ENCODE measurements around the gene TIPARP. TPM values are rescaled to one million over a fixed set of nuclear protein-coding genes. Genes with fewer than 3 reads are reported as not detected.
"Not testable (repeated sequence)": the region's sequence is repeated elsewhere in the genome, so short reads cannot be mapped to it uniquely, and the experiment has no call there.

Gene TIPARP
- total RNA-seq, 1 donor from 2014 or later: 17.7 TPM

- Mint-ChIP-seq H3K27ac (peak overlapping the region; percentile 85), H3K27me3 (no peaks in the 10 kb centered on the region), H3K4me3 (peak overlapping the region; percentile 31), H3K4me1 (peaks cover 70% of the 10 kb centered on the region), H3K9me3 (no peaks in the 10 kb centered on the region), H3K36me3 (ENCODE audit: low read depth) (peaks cover 46% of the 10 kb centered on the region)
- intact Hi-C loops (cut with micrococcal nuclease): loop anchor here (2.0 to 5.0 kb wide), 2 partner anchors 13 to 33 kb away; no protein-coding TSS in a partner anchor
- DNase-seq: no peak
Observed at GRCh38 chr3:156689608-156690007, 15.2 kb downstream of the TIPARP start.

GRCh38 chr3:156691920-156692319, 17.5 kb downstream of the TIPARP start:
- H3K4me1 Mint-ChIP-seq: peaks cover 59% of the 10 kb centered on the region

GRCh38 chr3:156693166-156693565, 18.8 kb downstream of the TIPARP start:
- Mint-ChIP-seq H3K27me3 (no peaks in the 10 kb centered on the region), H3K27ac (no peak overlapping the region), H3K36me3 (ENCODE audit: low read depth) (peaks cover 60% of the 10 kb centered on the region), H3K9me3 (no peaks in the 10 kb centered on the region), H3K4me3 (no peak overlapping the region), H3K4me1 (peaks cover 49% of the 10 kb centered on the region)
- intact Hi-C loops (cut with micrococcal nuclease): no loop called here
- DNase-seq: no peak

More at GRCh38 chr3:156691920-156692319, 17.5 kb downstream of the TIPARP start:
- DNase-seq: no peak
- Mint-ChIP-seq H3K36me3 (ENCODE audit: low read depth) (peaks cover 60% of the 10 kb centered on the region), H3K4me3 (no peak overlapping the region), H3K9me3 (no peaks in the 10 kb centered on the region), H3K27me3 (no peaks in the 10 kb centered on the region), H3K27ac (no peak overlapping the region)
- intact Hi-C loops (cut with micrococcal nuclease): loop anchor here (2.0 kb wide), 1 partner anchor 15 kb away; no protein-coding TSS in a partner anchor

GRCh38 chr3:156694536-156694935, 20.1 kb downstream of the TIPARP start:
- no peak for DNase-seq
- Mint-ChIP-seq H3K27ac (no peak overlapping the region), H3K9me3 (no peaks in the 10 kb centered on the region), H3K4me1 (peaks cover 49% of the 10 kb centered on the region), H3K36me3 (ENCODE audit: low read depth) (peaks cover 67% of the 10 kb centered on the region), H3K4me3 (no peak overlapping the region), H3K27me3 (no peaks in the 10 kb centered on the region)
- intact Hi-C loops (cut with micrococcal nuclease): no loop called here

GRCh38 chr3:156702367-156702766, 28.0 kb downstream of the TIPARP start:
- Mint-ChIP-seq H3K27me3 (no peaks in the 10 kb centered on the region), H3K4me3 (no peak overlapping the region), H3K4me1 (peaks cover 47% of the 10 kb centered on the region), H3K27ac (no peak overlapping the region), H3K9me3 (no peaks in the 10 kb centered on the region), H3K36me3 (ENCODE audit: low read depth) (peaks cover 74% of the 10 kb centered on the region)
- intact Hi-C loops (cut with micrococcal nuclease): no loop called here
- no peak for DNase-seq

- Mint-ChIP-seq H3K9me3 (no peaks in the 10 kb centered on the region), H3K36me3 (ENCODE audit: low read depth) (peaks cover 71% of the 10 kb centered on the region), H3K27me3 (no peaks in the 10 kb centered on the region), H3K27ac (no peak overlapping the region), H3K4me3 (peak overlapping the region; percentile 1), H3K4me1 (peaks cover 35% of the 10 kb centered on the region)
- intact Hi-C loops (cut with micrococcal nuclease): no loop called here
- DNase-seq: no peak
Observed at GRCh38 chr3:156704370-156705036, 30.1 kb downstream of the TIPARP start.

- no peak for DNase-seq
- Mint-ChIP-seq H3K4me3 (no peak overlapping the region), H3K27ac (no peak overlapping the region), H3K9me3 (peaks cover 4% of the 10 kb centered on the region), H3K4me1 (peaks cover 38% of the 10 kb centered on the region), H3K27me3 (no peaks in the 10 kb centered on the region), H3K36me3 (ENCODE audit: low read depth) (peaks cover 68% of the 10 kb centered on the region)
- intact Hi-C loops (cut with micrococcal nuclease): no loop called here
Observed at GRCh38 chr3:156705761-156706616, 31.6 kb downstream of the TIPARP start.

- Mint-ChIP-seq H3K36me3 (ENCODE audit: low read depth) (peaks cover 60% of the 10 kb centered on the region), H3K27me3 (no peaks in the 10 kb centered on the region), H3K27ac (no peak overlapping the region), H3K4me1 (peaks cover 27% of the 10 kb centered on the region), H3K4me3 (no peak overlapping the region), H3K9me3 (peaks cover 4% of the 10 kb centered on the region)
- no peak for DNase-seq
- intact Hi-C loops (cut with micrococcal nuclease): no loop called here
Observed at GRCh38 chr3:156707588-156707987, 33.2 kb downstream of the TIPARP start.

GRCh38 chr3:156710429-156710828, 36.0 kb downstream of the TIPARP start:
- peaks cover 16% of the 10 kb centered on the region for H3K4me1 Mint-ChIP-seq
- H3K36me3 Mint-ChIP-seq (ENCODE audit: low read depth): peaks cover 56% of the 10 kb centered on the region
- H3K27ac Mint-ChIP-seq: no peak overlapping the region
- H3K27me3 Mint-ChIP-seq: no peaks in the 10 kb centered on the region
- H3K9me3 Mint-ChIP-seq: peaks cover 4% of the 10 kb centered on the region
- H3K4me3 Mint-ChIP-seq: no peak overlapping the region
- DNase-seq: no peak
- intact Hi-C loops (cut with micrococcal nuclease): no loop called here

- peaks cover 55% of the 10 kb centered on the region for H3K36me3 Mint-ChIP-seq (ENCODE audit: low read depth)
- peaks cover 4% of the 10 kb centered on the region for H3K9me3 Mint-ChIP-seq
- peaks cover 12% of the 10 kb centered on the region for H3K4me1 Mint-ChIP-seq
- peak overlapping the region; percentile 15 for H3K27ac Mint-ChIP-seq
- DNase-seq: no peak
- intact Hi-C loops (cut with micrococcal nuclease): no loop called here
- H3K27me3 Mint-ChIP-seq: no peaks in the 10 kb centered on the region
- H3K4me3 Mint-ChIP-seq: no peak overlapping the region
Observed at GRCh38 chr3:156711113-156711512, 36.7 kb downstream of the TIPARP start.

- DNase-seq; H3K9me3 Mint-ChIP-seq; H3K27me3 Mint-ChIP-seq; H3K4me3 Mint-ChIP-seq; intact Hi-C loops (cut with micrococcal nuclease); H3K27ac Mint-ChIP-seq: not testable (repeated sequence)
- Mint-ChIP-seq H3K4me1 (peaks cover 12% of the 10 kb centered on the region), H3K36me3 (ENCODE audit: low read depth) (peaks cover 53% of the 10 kb centered on the region)
Observed at GRCh38 chr3:156711944-156712343, 37.6 kb downstream of the TIPARP start.

GRCh38 chr3:156716105-156716862, 41.9 kb downstream of the TIPARP start:
- H3K9me3 Mint-ChIP-seq: no peaks in the 10 kb centered on the region
- H3K27ac Mint-ChIP-seq: no peak overlapping the region
- no peak overlapping the region for H3K4me3 Mint-ChIP-seq
- no peak for DNase-seq
- peaks cover 32% of the 10 kb centered on the region for H3K36me3 Mint-ChIP-seq (ENCODE audit: low read depth)
- H3K4me1 Mint-ChIP-seq: peaks cover 4% of the 10 kb centered on the region
- intact Hi-C loops (cut with micrococcal nuclease): no loop called here
- no peaks in the 10 kb centered on the region for H3K27me3 Mint-ChIP-seq

- no peak overlapping the region for H3K4me3 Mint-ChIP-seq
- no peaks in the 10 kb centered on the region for H3K9me3 Mint-ChIP-seq
- peaks cover 40% of the 10 kb centered on the region for H3K36me3 Mint-ChIP-seq (ENCODE audit: low read depth)
- DNase-seq: no peak
- H3K27me3 Mint-ChIP-seq: no peaks in the 10 kb centered on the region
- peaks cover 15% of the 10 kb centered on the region for H3K4me1 Mint-ChIP-seq
- H3K27ac Mint-ChIP-seq: no peak overlapping the region
- intact Hi-C loops (cut with micrococcal nuclease): no loop called here
Observed at GRCh38 chr3:156718622-156719306, 44.4 kb downstream of the TIPARP start.

All from activated CD4-positive, alpha-beta T cell treated with anti-CD3 and anti-CD28 coated beads, Interleukin-2, amount 10 ng/mL, durations not matched to agents 24 days and 14 days (primary cell).